HG02852 (cell line): Measurements from ENCODE around the gene IMMP2L.
"Not testable (repeated sequence)": the region's sequence is repeated elsewhere in the genome, so short reads cannot be mapped to it uniquely, and the experiment has no call there.

Source experiments
- ATAC-seq: cut with Tn5 transposase; IDR thresholded peaks from one replicate; pipeline ENCODE4 v1.9.1; 2021; ENCODE audit warnings: mild to moderate bottlenecking, moderate library complexity; ENCODE audit not compliant: unreplicated experiment

The IMMP2L gene

DNA sequence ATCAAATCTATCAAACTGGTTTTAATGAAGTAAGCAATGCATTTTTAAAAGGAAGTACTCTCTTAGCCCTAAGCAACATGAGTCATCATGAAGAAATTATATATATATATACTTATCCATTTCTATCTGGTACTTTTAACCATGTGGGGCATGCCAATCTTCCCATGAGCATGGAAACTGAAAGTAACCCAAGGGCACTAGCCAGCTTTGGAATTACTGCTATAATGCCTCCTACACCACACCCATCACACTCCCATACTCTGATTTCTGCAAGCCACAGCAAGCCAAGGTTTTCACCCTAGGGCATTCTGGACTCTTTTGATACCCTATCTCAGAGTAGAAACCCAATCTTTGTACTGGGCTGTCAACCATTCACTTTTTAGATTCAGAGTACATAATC, 204.6 kb downstream of the IMMP2L start:
- ATAC-seq = no peak

DNA sequence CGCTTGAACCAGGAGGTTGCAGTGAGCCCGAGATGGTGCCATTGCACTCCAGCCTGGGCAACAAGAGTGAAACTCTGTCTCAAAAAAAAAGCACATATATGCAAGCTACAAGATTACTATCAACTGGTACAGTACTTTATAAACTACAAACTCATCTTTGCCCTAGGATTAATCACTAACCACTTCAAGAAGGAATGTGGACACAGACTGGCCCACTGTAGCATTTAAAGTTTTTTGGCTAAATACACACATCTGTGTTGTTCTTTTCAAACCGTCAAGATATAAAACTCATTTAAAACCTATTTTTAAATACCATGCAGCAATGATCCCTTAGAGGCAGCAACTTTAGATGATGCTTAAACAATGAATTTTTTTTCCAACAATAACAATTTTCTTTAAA, 205.4 kb downstream of the IMMP2L start:
- no peak for ATAC-seq

DNA sequence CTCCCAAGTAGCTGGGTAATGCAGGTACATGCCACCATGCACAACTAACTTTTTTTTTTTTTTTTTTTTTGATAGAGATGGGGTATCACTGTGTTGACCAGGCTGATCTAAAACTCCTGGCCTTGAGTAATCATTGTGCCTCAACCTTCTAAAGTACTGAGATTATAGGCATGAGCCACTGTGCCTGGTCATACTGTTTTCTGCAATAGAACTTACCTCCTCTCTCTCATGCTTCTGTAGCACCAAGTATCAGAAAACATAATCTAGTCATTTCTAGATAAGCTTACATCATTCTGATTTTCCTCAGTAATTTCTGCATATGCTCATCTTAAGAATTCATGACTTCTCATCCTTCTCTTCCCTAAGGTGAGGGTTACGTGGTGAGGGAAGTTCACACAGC, 210.0 kb downstream of the IMMP2L start:
- no peak for ATAC-seq

DNA sequence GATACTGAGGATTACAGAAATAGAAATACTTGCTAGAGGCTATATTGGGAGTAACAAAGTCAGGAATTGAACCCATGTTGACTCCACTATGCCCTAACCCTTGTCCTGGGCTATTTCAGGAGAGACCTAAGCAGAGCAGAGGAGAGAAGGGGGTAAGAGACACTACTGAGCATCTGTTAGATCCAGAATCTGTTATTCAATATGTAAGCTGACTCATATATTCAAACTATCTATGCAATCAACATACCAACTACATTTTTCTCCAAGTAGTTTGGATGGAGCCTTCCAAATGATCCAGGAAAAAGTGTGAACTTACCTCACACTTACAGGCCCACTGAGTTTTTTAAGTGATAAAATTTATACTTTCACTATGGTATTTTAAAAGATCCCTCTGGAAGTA, 216.1 kb downstream of the IMMP2L start:
- no peak for ATAC-seq

DNA sequence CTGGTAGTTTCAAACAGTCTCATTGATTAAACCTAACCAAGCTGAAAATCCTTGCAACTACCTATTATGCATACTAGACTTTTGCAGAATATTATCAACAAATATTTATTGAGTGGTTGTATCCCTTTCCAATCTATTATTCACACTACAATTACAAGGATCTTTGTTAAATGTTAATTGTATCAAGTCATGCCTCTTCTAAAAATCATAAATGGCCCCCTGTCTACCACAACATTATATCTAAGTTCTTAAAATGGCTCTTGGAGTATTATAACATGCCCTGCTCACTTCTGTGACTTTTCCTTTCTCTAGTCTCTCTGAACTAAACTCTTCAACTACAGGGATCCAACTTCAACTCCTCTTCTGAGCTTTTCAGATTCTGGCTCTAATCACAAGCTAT, 219.3 kb downstream of the IMMP2L start:
- no peak for ATAC-seq

DNA sequence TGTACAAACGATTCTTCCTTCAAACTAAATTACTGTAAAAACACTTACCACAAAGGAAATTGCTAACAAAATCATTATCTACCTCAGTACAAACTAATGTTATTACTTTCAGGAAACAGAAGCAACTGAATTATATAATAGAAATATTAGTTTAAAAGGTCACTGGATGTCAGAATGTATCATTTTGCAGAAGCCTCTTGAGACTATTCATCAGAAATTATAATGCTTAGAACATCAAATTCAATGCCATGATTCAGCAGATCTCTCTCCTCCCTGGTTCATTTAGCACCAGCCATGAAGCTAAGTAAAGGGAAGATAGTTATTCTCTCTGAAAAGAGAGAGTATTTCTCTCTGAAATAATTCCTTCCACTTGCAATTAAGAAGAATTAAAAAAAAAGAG, 223.3 kb downstream of the IMMP2L start:
- no peak for ATAC-seq

DNA sequence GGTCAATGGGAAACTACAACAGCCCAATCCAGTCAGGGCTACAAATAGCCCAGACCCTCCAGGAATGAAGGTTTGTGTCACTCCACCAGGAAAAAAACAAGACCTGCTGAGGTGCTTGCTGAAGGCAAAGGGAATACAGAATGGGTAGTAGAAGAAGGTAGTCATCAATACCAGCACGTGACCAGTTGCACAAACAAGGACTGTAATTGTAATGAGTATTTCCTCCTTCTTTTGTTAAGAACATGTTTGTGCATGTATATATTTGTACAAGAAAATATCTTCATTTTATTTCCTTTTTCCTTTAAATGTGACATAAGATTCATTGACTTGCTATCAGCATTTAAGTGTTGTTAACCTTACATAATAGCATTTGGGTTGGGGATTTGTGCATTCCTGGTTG, 229.3 kb downstream of the IMMP2L start:
- no peak for ATAC-seq

DNA sequence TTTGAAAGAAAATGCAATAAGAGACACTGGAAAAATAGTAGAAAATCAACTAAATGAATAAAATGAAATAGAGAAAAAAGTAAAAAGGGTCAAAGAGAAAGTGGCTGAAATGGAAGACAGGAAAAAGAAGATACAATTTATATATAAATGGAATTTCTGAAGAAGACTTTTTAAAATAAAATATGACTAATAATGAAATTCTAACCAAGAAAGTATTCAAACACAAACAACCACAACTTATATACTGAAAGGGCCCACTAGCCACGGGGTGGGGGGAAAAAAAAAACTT, 232.1 kb downstream of the IMMP2L start:
- no peak for ATAC-seq

DNA sequence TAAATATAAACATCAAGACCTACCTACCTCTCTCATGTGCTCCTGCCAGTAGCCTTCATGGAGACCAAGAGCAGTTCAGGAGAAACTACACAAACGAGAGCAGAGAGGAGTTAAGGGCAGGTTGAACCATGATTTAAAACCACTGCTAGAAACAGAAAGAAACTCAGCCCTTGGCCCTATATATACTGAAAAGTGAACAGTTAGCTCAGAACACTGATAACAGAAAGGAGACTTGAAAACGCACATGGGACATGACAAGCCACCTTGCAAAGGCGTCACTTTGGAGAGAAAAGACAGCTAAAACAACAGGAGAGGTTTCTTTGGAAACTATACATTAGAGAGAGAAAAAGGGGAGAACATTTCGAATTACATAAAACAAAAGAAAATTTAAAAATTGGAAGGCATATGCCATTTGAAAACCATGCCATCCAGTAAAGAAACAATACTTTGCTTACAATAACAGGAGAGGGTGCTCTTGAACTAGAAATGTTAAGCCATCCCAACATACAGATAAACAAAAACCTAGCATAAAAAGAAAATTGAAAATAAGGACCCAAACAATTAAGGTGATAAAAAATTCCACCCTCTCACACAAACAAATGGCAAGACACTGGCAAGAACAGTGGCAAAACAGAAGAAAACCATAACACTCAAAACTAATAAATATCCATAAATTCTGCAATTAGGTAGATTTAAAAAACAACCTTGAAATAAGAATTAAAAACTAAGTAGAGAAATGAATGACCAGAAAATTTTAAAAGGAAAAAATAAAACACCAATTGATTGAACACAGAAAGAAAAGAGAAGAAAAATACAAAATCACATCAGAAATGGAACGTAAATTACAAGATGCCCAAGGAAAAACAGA, 232.7 kb downstream of the IMMP2L start:
- peak; percentile 42 for ATAC-seq

DNA sequence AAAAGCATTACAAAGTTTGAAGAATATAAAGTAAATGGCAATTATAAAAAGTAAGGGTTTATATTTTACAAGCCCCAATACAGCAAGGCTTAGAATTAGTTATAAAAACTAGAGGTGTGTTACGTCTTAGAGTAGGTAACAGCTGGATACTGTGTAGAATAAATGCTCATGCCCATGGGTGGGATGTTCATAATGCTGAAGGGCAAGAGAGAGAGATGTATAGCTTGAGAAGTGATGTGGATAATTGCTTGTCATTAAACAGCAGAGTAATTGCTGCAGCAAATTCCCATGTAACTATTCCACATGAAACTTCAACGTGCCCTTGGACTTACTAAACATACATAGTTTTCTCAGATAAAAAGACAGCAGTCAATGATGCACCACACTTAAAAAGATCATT, 233.8 kb downstream of the IMMP2L start:
- no peak for ATAC-seq

DNA sequence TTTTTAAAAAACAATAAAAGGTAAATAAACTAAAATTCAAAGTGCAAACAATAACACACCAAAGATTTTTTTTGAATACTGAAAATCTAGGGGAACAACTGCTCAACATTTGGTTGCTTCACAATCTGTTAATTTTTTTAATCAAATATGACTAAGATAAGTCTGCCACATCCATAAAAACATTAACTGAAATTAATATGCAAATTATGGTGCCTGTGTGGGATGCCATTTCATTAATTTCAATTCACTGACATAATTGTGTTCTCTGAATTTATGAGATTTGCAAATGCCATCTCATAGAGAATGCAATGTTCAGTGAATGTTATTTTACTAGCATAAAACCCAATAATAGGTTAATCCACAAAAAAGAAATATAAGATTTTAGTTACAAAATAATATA, 237.5 kb downstream of the IMMP2L start:
- no peak for ATAC-seq

DNA sequence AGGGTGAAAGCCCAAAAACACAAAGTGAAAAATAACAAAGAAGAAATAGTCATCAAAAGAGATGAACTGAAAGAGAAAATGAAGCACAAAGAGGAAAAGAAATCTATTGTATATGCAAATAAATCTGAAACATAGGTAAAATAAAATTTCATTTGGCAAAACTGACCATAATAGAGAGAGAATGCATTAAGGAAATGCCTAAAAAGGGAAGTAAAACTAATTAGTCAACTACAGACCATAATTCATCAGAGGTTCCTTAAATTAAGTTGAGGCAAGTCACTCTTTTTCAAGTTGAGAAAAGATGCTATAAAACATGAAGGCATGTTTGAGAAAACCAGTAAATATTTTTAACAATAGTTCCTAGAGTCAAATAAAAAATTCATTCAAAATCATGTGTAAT, 238.1 kb downstream of the IMMP2L start:
- peak; percentile 56 for ATAC-seq

DNA sequence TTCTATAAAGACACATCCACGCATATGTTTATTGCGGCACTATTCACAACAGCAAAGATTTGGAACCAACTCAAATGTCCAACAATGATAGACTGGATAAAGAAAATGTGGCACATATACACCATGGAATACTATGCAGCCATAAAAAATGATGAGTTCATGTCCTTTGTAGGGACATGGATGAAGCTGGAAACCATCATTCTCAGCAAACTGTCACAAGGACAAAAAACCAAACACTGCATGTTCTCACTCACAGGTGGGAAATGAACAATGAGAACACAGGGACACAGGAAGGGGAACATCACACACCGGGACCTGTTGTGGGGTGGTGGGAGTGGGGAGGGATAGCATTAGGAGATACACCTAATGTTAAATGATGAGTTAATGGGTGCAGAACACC, 238.6 kb downstream of the IMMP2L start:
- ATAC-seq = not testable (repeated sequence)

DNA sequence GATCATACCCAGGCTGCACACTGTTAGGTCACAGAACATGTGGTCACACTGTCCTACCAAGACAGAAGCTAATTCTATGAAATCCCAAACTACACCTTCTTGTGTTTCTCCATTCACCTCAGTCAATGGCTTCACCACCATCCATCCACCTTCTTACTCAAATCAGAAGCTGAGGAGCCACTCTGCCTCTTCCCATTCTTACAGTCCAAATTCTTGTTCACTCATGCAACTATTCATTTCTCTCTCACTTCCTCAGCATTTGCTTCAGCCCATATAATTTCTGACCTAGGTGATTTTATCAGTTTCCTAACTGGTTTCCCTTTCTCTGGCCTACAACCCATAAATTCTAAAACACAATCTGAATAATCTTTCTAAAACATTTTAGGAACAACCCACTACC, 242.2 kb downstream of the IMMP2L start:
- peak; percentile 69 for ATAC-seq

DNA sequence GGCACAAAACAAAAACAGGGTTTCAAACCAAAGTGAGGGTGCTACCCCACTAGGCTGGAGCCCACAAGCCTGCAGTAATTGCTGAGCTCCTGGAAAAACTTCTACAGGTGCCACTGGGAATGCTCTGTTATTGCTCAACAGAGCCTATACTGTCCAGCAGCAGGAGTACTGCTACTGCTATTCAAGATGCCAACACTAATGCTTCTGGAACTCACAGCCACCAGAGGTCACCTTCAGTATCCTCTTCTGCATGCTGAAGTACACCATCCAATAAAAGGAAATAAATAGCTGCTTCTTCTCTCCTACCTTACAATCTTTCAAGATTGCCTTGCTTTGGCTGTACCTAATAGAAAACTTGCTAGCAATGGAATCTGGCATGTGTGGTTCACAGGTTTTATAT, 249.3 kb downstream of the IMMP2L start:
- no peak for ATAC-seq

DNA sequence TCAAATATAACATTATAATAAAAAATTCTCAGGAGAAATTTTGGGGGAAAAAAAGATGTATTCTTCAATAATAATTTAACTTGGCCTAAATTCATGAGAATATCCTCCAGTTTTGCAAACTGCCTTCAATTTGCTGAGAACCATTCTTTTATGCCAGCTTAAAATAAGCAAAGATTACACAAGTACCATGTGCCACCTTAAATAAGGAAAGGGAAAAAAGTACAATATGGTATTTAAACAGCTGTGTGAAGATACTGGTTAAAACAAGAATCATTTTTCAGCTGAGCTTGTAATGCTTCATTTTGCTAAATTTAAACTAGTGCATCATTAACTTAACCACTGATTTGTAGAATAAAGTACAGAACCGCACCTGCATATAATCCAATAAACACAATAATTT, 253.6 kb downstream of the IMMP2L start:
- ATAC-seq = no peak

DNA sequence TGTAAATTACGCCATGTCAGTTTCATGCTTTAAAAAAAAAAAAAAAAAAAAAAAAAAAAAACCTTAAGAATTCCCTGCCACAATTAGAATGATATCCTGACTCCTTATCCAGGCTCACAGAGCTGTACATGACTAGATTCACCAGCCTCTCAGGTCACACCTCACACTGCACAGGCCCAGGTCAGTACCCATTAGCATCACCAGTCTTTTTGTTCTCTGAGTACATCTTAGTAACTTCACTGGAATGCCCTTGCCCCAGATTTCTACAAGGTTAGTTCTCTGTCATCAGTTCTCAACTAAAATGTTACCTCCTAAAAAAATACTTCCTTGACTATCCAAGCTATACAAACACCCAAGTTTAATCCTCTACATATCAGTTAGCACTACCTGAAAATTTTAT, 260.4 kb downstream of the IMMP2L start:
- no peak for ATAC-seq

DNA sequence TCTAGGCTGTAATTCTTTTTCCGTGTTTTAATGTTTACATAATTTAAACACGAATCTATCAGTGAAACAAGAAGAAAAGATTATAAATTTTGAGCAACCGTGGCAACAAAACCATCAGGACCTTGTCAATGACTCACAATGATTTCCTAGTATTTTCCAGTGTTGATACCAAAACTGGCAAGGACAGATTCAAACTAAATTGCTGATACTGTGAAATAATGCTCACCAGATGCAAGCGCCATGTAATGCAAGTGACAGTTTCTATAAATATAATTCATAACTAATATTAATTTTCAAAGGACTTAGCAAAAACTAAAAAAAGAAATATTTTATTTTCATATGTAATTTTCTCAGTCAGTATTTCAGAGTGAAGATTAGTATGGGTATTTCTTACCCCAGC, 267.8 kb downstream of the IMMP2L start:
- no peak for ATAC-seq

DNA sequence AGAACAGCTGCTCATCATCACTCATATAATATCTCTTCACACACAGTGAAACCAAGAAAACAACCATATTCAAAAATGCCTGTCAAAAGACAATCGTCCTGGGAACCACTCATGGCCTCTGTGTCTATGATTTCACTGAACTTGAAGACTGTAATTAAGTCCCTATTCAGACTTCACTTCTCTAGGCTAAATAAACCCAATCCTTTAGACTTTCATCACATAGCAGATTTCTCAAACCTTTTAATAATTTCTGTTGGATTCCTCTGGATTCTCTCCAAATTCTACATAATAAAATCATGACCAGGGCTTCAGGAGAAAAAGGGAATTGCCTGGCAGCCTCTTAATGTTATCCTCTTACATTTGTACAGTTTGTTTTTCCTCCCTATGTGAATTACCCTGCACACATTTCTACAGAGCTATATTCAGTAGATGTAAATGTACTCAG, 270.2 kb downstream of the IMMP2L start:
- no peak for ATAC-seq

DNA sequence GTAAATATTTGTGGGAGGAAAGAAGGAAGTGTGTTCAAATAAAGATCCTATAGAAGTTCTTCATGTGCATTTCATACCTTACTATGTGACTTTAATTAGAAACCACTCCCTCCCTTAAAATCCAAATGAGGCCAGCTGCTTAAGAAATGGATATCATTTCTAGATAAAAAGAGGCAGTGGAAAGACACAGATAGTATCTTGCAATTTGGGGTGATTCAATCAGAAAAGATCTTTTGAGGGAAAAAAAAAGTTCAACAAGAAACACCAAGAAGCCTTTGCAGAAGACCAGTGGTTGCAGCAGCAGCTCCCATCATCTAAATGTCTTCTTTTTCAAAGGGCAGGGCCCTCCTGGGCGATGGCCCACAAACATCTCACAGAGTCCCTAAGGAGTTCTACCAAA, 271.3 kb downstream of the IMMP2L start:
- no peak for ATAC-seq

DNA sequence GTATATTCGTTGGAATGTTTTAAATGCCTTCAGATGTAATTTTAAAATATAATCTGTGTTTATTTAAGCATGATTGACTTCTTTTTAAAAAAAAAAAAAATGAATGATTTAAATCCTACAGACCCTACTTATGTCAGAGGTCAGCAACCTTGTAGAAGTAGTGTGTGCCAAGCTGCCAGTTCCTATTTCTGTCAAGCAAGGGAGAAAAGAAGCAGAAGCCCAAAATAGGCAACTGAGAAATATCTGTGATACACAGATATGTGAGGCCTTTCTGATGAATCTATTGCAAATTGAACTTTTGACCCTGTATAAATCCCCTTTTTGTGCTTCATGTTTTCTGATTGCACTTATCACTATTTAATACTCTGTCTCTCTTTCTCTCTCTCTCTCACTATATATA, 271.9 kb downstream of the IMMP2L start:
- no peak for ATAC-seq

DNA sequence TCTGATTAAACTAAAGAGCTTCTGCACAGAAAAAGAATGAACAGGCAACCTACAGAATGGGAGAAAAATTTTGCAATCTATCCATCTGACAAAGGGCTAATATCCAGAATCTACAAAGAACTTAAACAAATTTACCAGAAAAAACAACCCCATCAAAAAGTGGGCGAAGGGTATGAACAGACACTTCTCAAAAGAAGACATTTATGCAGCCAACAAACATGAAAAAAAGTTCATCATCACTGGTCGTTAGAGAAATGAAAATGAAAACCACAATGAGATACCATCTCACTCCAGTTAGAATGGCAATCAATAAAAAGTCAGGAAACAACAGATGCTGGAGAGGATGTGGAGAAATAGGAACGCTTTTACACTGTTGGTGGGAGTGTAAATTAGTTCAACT, 273.9 kb downstream of the IMMP2L start:
- ATAC-seq = not testable (repeated sequence)

DNA sequence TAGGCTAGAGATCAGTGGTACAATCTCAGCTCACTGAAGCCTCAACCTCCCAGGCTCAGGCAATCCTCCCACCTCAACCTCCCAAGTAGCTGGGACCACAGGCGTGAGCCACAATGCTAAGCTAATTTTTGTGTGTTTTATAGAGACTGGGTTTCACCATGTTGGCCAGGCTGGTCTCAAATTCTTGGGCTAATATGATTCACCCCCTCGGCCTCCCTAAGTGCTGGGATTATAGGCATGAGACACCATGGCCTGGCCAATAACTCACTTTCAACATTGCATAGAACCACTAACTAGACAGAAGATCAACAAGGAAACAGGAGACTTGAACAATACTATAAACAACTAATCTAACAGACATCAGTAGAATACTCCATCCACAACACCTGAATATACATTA, 279.7 kb downstream of the IMMP2L start:
- ATAC-seq = no peak
